Jurkat, Clone E6-1 (cell line): ENCODE measurements around the gene RIGI. TPM values are rescaled to one million over a fixed set of nuclear protein-coding genes. Genes with fewer than 3 reads are reported as not detected.
"Not testable (repeated sequence)": the region's sequence is repeated elsewhere in the genome, so short reads cannot be mapped to it uniquely, and the experiment has no call there.

Source experiments
- DNase-seq: peaks from one replicate; pipeline ENCODE4 v3.0.0-alpha.2; 2011; ENCODE audit warnings: low read depth, low spot score
- H3K4me3 ChIP-seq: 2 replicates; pipeline ENCODE4 v1.5.1; 2011; ENCODE audit warnings: mild to moderate bottlenecking, low read length, control low read depth, moderate library complexity
- polyA plus RNA-seq: library from polyadenylated mRNA; unstranded; fragments of >200 nt; gene quantifications from one replicate; pipeline ENCODE4 v1.2.1, GENCODE V29; 2012; ENCODE audit warnings: missing spikeins; ENCODE audit not compliant: insufficient read length, insufficient read depth

RIGI gene
- polyA plus RNA-seq = 3.8 TPM

GRCh38 chr9:32526041-32526706 lies at the start of gene RIGI:
Gene RIGI, minus strand, starts transcription at chr9:32526196. Its CDS starts 30 bp downstream, at chr9:32526166.
- H3K4me3 ChIP-seq = peak within 1 kb of the TSS; percentile 81
- peak; percentile 77 for DNase-seq

GRCh38 chr9:32574858-32575257 lies 48.9 kb upstream of the RIGI start:
- DNase-seq = peak; percentile 53

DNA sequence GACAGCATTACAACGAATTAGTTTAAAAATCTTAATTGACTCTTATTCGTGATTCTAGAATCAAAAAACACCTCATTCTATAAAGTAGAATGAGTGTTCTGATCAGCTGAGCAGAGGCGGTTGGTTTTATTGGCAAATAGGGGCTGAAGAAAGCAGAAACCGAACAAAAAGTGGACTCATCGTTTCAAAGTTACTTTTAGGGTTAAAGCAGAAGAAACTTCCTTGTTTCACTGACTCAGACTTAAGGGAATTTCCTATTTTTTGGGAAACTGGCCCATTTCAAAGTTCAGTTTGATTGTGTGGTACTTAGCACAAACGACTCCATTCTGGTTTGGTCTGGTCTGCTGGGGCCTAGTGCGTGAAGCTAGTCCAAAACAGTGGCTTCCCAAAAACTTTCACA lies 47.8 kb upstream of the RIGI start:
- DNase-seq = no peak
- peak overlapping the region; percentile 81; the same call in 1 of the 2 replicates for H3K4me3 ChIP-seq

More at GRCh38 chr9:32574858-32575257, 48.9 kb upstream of the RIGI start:
- no peak overlapping the region for H3K4me3 ChIP-seq

- peak; percentile 96 for DNase-seq
- H3K4me3 ChIP-seq = peak within 1 kb of the TSS; percentile 81
These were observed 47.0 kb upstream of the RIGI start, which contains the start of gene NDUFB6 for GRCh38 chr9:32572900-32573523. Gene NDUFB6, minus strand, starts transcription at chr9:32573159. Its CDS starts 99 bp downstream, at chr9:32573060.

- DNase-seq = peak; percentile 83
- H3K4me3 ChIP-seq = peak overlapping the region; percentile 81
These were observed 46.2 kb upstream of the RIGI start for GRCh38 chr9:32571969-32572899.

- DNase-seq = no peak
- no peak overlapping the region for H3K4me3 ChIP-seq
These were observed 44.3 kb upstream of the RIGI start for GRCh38 chr9:32570262-32570661.

DNA sequence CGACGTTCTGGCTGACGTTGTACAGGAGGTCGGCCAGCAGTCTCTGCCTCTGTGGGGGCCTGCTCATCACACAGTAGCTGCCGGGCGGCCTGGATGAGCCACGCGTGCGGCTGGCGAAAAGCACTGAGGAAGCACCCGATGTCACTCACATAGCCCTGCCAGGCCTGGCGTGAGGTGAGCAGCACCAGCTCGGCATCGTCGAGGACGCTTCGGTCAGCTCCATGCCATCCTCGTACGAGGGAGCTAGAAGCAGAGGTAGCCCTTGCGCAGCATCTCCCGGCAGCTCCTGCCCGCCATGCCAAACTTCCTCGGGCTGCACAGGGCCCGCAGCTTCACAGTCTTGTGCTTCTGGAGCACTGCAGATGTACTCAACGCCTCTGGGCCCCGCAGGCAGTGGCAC lies 40.8 kb upstream of the RIGI start:
- DNase-seq = no peak
- no peak overlapping the region for H3K4me3 ChIP-seq

DNA sequence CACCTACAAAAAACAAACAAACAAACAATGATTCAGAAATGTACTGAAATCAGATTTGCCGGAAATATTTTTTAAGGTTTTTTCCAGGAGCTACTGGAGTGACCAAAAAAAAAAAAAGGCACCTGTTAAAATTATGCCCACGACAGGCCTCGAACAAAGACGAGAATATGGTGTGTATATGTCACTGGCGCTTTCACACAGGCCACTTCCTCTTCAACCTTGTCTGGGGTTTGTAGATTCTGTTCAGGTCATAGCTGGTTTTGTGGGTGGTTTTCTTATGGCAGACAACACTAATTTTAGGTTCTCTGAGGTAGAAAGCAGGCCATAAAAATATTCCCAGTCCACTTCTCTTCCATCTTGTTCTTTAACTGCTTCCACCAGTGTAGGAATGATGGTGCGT lies 40.0 kb upstream of the RIGI start:
- no peak for DNase-seq
- H3K4me3 ChIP-seq = no peak overlapping the region

DNA sequence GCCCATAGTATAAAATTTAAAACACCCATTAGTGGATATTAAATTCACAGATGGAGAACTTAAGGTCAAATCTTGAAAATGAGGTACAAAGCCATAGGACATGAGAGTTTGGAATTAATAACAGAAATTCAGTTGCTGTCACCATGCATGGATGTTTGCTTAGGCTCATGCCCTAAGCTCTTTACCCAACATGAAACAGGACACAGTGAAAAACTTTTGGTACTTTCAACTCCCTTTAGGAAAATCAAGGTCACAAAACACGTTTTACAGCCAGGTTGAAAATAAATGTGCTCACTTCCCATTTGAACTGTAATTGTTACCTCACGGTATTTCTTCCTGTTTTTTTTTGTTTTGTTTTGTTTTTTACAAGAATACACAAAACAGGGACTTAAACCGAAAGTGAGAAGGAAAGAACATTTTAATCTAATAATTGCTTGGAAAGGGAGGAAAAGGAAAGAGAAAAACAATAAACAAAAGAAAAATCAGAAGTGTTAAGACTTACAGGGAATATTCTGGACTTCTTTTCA lies 32.5 kb upstream of the RIGI start:
- H3K4me3 ChIP-seq = no peak overlapping the region
- DNase-seq = no peak

DNA sequence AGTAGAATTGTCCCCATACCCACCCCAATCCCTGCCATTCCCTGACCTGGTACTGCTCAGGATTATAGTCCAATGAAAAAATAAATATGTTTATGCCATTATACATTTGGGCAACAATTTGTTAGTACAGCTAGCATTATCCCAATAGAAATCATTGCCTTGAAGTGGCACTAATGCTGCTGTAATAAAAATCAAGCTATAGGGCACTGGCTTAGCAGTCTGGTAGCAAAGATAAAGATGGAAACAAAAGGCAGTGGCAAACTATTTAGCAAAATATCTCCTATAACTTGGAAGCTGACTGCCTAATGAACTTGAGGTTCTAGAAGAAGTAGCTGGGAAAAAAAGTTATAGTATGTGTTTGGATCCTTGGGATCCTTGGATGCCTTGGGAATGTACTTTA lies 28.6 kb upstream of the RIGI start:
- DNase-seq = no peak
- H3K4me3 ChIP-seq = no peak overlapping the region

- H3K4me3 ChIP-seq = no peak overlapping the region
- peak; percentile 49 for DNase-seq
These were observed 28.1 kb upstream of the RIGI start for GRCh38 chr9:32554107-32554506.

GRCh38 chr9:32552172-32552872 lies 26.3 kb upstream of the RIGI start, which contains the start of the genes SMIM27 and TOPORS:
Gene SMIM27, plus strand, starts transcription at chr9:32552327. Its CDS starts 108 bp downstream, at chr9:32552435.
Gene TOPORS, minus strand, starts transcription at chr9:32552586. Its CDS starts 150 bp downstream, at chr9:32552436.
- peak within 1 kb of the TSS; percentile 73 for H3K4me3 ChIP-seq
- DNase-seq = peak; percentile 86

DNA sequence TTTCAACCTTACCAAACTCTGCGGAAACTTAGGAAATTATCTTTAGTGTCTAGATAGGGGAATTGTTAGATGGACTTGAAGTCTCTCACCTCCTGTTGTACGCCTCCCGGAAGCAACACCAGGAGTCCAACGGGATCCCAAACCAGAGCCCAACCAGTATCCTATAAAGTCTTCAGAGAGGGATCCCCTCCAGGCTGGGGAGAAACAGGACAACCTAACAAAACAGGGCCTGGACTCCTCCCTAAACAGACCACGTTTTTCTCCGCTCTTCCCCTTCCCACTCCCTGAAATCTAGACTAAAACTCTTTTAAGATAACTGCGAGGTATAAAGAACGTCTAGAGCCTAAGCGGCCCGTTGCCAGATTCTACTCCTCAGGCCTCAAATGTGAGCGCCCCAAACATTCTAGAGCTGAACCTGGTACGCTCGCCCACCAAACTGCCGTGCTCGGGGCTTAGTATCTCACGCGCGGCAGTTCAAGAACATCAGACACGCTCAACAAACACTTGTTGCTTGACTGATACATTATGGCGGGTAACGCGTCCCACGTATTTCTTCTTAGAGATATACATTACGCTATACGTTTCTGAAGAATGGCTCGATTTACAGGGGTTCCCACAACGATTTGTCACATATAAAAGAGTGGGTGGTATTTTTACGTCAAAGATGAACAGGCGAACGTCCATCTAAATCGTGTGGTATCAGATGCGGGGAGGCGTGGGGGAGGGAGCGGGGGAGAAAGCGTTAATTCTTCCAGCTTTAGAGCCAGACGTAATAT lies 25.5 kb upstream of the RIGI start:
- DNase-seq = peak; percentile 46
- peak overlapping the region; percentile 73 for H3K4me3 ChIP-seq

DNA sequence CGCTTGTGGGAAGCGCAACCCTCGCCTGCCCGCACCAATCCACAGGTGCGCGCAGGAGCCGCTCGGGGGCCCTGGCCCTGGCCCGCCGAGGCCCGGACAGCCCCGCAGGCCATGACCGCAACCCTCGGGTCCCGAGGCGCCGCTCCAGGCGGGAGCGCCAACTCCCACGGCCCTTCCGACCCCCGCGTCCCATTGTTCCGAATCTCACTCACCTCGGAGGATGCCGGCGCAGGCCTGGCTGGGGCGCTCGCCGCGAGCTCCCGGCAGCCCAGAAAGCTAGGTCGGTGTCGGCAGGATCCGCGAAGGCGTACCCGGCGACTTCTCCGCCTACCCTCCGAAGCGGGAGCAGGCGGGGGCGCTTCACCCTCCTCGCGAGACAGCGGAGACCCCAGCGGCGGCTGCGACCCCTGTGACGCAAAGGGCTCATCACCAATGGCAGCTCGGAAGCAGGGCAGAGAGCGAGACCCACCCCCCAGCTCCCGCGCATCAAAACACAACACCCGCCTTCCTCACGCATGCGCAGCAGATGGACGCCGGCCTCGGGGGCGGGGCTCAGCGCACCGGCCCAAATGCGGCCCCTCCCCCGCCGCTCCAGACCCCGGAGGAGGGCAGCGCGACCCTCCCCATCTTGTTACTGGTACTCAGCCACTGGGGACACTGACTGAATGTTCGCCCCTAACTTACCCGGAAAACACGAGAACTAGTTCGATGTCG lies 24.7 kb upstream of the RIGI start:
- DNase-seq = peak; percentile 94
- peak overlapping the region; percentile 73 for H3K4me3 ChIP-seq

DNA sequence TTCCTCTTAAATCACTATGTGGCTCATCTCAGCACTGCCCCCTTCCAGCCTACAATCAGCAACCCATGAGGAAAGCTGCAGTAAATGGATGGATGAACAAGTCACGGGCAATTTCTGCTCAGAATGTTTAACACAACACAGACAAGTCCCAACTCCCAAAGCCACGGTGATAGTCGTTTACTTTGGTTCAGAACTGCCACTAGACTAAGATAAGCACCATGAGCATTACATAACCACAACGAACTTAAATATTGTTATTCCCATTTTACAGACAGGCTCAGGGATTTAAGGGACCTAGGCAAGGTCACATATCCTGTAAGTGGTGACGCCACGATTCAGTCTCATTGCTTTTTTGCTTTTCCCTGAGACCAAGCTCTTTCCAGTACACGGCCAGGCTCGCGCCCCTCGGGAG lies 24.2 kb upstream of the RIGI start:
- H3K4me3 ChIP-seq = peak overlapping the region; percentile 73
- DNase-seq = no peak

DNA sequence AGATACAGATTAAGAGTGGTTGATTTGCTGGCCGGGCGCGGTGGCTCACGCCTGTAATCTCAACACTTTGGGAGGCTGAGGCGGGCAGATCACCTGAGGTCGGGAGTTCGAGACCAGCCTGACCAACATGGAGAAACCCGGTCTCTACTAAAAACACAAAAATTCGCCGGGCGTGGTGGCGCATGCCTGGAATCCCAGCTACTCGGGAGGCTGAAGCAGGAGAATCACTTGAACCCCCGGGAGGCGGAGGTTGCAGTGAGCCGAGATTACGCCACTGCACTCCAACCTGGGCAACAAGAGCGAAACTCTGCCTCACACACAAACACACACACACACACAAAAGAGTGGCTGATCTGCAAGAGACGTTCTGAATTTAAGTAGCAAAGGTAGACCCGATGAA lies 22.2 kb upstream of the RIGI start:
- H3K4me3 ChIP-seq, DNase-seq: not testable (repeated sequence)

- no peak overlapping the region for H3K4me3 ChIP-seq
- no peak for DNase-seq
These were observed 19.9 kb upstream of the RIGI start for GRCh38 chr9:32545884-32546283.
